C4-2B (cell line): ENCODE results near the gene SYCP1.
A peak's percentile ranks its signal among the peaks of the same experiment; 100 is the strongest.

Experiments
- H3K27ac ChIP-seq: fragments of 450-650 bp; 2 replicates; pipeline ENCODE4 v1.5.1; 2017
- CTCF ChIP-seq: fragments of 450-650 bp; conservative IDR thresholded peaks from 2 replicates; pipeline ENCODE4 v1.5.1; 2017; ENCODE audit warnings: mild to moderate bottlenecking
- ZFX ChIP-seq: fragments of 450-650 bp; IDR thresholded peaks from 2 replicates; pipeline ENCODE4 v1.6.1; 2017

SYCP1 gene

GRCh38 chr1:114959423-114959822 lies 104.8 kb downstream of the SYCP1 start:
- no peak overlapping the region for H3K27ac ChIP-seq
- TF ChIP-seq ZFX: no peak

GRCh38 chr1:114976891-114977290 lies 122.2 kb downstream of the SYCP1 start:
- no peak for TF ChIP-seq ZFX
- TF ChIP-seq CTCF: no peak
- H3K27ac ChIP-seq: no peak overlapping the region

GRCh38 chr1:114979278-114979891 lies 124.7 kb downstream of the SYCP1 start:
- TF ChIP-seq CTCF (peak; percentile 85), ZFX (no peak)
- no peak overlapping the region for H3K27ac ChIP-seq

- no peak overlapping the region for H3K27ac ChIP-seq
- TF ChIP-seq ZFX: no peak
- no peak for TF ChIP-seq CTCF
These were observed 127.6 kb downstream of the SYCP1 start for GRCh38 chr1:114982251-114982650.

- TF ChIP-seq CTCF (no peak), ZFX (no peak)
These were observed 131.6 kb downstream of the SYCP1 start for GRCh38 chr1:114986286-114986685.

GRCh38 chr1:114988095-114988494 lies 133.4 kb downstream of the SYCP1 start:
- TF ChIP-seq CTCF: no peak
- no peak for TF ChIP-seq ZFX
- no peak overlapping the region for H3K27ac ChIP-seq

More at GRCh38 chr1:114986286-114986685, 131.6 kb downstream of the SYCP1 start:
- H3K27ac ChIP-seq: no peak overlapping the region

- TF ChIP-seq ZFX (no peak), CTCF (no peak)
- H3K27ac ChIP-seq: no peak overlapping the region
These were observed 143.0 kb downstream of the SYCP1 start for GRCh38 chr1:114997510-114998289.

GRCh38 chr1:115006191-115006590 lies 151.5 kb downstream of the SYCP1 start:
- no peak overlapping the region for H3K27ac ChIP-seq
- no peak for TF ChIP-seq CTCF
- no peak for TF ChIP-seq ZFX
